HG03039 (cell line): Measurements from ENCODE around the gene MGMT.

Experiments used
- ATAC-seq: cut with Tn5 transposase; IDR thresholded peaks from one replicate; pipeline ENCODE4 v1.9.1; 2021; ENCODE audit warnings: mild to moderate bottlenecking, moderate library complexity; ENCODE audit not compliant: unreplicated experiment

MGMT gene

DNA sequence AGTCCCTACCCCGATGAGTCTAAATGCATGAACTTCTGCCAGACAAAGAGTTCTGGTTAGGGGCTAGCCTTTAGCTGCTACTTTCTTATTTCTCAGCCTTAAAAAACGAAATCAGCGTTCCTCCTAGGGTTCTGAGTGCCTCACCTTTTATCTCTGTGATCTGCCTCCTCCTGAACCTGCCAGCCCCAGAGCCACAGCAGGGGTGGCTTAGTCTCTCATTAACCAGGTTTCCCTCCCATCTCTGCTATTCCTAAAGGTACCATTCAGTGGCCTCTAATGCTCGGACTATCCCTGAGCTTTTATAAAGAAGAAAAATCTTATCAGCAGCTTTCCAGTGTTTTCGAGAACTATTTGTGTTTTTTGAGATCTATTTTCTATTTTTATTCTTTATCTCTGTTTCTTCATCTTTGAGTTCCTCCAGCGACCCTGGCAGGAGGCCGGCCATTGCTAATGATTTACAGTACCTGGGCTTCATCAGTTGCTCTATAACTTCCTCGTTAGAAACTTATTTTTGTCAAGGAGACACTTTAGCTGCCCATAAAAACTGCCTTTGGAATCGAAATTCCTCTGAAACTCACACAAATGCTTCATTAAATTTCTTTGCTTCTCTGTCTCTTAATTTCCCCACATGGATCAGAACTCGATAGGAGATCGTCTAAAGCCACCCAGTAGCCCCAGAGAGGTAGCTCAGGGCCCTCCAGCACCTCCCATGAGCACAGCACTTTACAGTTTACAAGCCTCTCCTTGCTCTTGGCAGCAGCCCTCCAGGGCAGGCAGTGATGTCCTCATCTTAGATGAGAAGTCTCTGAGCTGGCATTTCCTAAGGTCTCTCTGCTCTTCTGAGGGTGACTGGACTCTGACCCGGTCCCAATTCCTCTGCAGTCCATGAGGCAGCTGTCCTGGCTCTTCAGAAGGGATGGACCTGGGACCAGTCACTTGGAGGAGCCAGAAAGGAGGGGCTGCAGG is 347.9 kb downstream of the MGMT start:
- ATAC-seq = no peak

DNA sequence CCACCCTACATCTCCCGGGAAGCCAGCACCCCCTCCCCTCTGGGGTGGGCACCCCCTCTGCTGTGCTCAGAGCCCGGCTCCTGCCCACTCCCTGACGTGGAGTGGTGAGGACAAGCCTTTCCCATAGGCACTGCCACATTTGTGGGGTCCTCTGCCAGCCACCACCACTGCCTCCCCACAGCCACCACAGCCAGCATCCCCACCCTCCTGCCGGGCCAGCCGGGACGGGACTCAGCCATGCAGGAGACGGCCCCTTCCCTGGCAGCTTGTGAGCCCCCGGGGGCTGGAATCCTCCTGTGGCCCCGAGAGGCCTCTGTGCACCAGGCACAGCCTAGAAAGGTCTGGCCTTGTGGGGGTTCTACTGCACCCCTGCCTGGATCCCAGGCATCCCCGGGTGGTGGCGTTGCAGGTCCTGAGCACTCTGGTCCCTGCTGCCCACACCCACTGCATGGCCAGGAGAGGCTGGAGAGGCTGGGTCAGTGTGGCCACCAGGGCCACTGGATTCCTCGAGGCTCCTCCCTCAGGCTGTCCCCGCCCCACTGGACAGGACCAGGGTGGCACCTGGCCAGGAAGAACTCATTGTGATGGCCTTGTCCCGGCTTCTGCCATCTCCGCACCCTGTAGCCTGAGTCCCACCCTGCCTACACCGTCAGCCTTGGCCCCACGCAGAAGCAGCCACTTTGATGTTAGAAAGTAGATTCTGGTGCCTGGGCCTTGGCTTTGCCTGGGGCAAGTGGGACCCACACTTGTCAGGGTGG is 349.0 kb downstream of the MGMT start:
- no peak for ATAC-seq

DNA sequence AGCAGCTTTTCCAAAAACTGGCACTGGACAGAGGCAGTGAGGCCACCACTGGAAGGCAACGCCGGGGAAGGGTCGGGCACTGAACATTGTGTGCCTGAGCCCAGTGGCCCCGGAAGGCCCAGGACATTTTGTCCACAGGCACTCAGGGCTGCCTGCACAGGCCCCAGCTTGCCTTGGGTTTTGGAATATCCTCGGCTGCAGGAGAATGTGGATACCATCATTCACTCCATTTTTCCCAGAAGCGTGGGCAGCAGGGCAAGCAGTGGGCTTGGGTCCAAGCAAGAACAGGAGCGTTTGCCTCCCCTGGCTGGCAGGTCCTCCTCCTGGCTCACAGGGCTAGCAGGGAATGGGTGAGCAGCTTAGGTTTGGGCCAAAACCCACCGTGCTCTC is 349.6 kb downstream of the MGMT start:
- ATAC-seq = no peak
